Left renal pelvis (tissue), 4 donors: ENCODE data around the gene TM7SF2. TPM values are rescaled to one million over a fixed set of nuclear protein-coding genes. Genes with fewer than 3 reads are reported as not detected.

Experiments
- DNase-seq, 4 donors: peaks; one replicate each; pipeline ENCODE4 v3.0.0-alpha.2; 2013; ENCODE audit warnings: low read depth in 4 of 4, low spot score in 3 of 4
- polyA plus RNA-seq, 4 donors: library from polyadenylated mRNA; unstranded; fragments of 120-200 nt; gene quantifications; one replicate each; pipeline ENCODE4 v1.2.1, GENCODE V29; 2013; ENCODE audit not compliant: insufficient read length in 4 of 4

The TM7SF2 gene
- polyA plus RNA-seq, 4 donors = 17.7 to 97.1 (median 70.3) TPM

DNA sequence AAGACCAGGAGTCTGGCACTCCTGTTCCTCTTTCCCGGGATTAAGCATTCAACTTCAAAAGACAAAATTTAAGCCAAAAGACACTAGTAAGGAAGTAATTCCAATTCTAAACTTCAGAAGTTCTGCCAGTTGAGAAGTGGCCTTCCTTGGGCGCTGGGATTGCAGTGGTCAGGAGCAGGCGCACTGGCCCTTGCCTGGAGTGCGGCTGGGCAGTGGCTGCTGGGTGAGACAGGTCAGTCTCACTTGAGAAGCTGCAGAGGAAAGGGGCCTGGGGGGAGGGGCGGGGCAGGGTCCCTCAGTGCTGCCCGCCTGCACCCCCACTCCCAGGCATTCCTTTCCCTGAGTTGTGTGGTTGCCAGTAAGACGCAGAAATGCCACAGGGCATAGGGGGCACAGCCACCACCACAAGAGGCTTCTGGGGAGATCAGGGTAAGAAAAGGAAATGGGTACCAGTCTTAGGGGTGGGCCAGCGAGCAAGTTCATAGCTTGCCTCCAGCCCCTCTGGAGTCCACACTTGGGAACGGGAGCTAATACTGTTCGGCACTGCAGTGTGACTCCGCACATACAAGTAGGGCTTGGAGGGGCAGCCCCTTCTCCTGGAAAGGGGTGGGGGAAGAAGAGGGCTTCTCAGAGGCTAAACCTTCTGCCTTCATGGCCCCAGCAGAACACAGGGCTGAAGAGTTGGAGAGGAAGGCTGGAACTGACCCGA lies 16.0 kb downstream of the TM7SF2 start:
- DNase-seq = no peak

DNA sequence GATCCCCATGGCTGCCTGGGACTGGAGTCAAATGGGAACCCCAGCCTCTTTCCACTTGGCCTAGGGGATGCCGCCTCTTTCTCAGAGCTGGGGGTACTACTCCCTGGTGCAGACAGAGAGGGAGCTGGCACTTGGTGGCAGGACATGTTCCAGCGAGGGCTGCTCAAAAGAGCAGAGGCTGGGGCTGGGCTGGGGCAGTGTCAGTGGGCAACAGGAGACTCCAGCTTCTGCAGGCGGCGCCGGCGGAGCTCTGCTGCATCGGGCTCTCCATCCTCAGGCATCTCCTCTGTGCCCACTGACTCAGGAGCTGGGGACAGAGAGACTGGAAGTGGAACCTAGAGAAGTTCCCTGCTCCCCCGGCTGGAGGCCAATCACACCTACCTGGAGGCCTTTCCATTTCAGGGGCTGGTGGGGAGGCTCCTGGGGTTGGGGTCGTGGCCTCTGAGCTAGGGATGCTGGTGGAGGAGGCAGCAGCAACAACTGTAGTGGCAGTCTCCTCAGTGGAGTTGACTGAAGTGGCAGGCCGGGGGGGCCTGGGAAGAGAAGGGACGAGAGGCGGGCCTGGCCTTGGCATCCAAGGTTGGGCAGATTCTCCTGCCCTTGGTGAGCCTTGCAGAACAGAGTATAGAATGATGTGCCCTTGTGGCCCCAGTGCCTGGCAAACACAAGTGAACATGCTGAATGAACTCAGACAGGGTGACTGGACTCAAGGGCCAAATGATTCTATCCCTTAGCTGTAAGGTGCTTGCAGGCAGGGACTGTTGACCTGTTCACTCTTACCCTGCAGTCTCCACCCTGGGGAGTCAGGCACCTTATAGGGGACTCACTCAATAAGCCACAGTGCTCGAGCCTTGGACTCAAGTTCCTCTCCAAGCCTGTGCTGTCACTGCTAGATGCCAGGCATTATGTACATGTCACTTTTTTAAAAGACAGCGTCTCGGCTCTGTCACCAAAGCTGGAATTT lies 16.8 kb downstream of the TM7SF2 start:
- no peak for DNase-seq

DNA sequence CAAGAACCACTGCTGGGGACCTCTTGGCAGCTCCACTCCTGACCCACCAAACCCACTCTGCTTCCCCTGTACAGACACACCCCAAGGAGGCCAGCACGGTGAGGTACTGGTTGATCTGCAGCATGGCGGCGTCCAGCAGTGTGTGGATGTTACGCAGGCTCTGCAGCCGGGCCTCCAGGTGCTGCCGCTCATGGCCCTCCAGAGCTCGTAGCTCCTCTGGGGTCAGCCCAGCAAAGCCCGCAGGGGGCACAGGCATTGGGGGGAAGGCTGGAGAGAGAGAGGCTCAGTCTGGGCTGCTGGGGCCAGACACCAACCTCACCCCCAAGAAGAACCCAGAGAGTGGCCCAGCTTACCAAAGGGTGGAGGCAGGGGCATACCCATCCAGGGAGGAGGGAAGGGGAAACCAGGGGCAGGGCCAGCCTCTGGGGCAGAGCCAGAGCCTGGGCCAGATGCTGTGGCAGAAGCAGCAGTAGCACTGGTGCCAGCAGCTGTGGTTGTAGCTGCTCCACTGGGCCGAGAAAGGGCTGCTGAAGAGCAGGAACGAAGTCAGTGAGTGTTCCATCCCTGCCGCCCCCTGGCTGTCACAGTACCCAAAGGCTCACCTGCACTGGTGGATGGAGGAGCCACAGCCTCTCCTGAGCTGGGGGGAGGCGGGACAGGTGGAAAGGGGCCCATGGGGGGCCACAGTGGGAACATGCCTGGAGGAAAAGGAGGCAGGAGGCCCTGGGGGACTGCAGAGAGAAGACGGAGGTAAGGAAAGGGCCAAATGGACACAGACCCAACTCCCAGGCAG lies 18.2 kb downstream of the TM7SF2 start:
- DNase-seq = no peak

DNA sequence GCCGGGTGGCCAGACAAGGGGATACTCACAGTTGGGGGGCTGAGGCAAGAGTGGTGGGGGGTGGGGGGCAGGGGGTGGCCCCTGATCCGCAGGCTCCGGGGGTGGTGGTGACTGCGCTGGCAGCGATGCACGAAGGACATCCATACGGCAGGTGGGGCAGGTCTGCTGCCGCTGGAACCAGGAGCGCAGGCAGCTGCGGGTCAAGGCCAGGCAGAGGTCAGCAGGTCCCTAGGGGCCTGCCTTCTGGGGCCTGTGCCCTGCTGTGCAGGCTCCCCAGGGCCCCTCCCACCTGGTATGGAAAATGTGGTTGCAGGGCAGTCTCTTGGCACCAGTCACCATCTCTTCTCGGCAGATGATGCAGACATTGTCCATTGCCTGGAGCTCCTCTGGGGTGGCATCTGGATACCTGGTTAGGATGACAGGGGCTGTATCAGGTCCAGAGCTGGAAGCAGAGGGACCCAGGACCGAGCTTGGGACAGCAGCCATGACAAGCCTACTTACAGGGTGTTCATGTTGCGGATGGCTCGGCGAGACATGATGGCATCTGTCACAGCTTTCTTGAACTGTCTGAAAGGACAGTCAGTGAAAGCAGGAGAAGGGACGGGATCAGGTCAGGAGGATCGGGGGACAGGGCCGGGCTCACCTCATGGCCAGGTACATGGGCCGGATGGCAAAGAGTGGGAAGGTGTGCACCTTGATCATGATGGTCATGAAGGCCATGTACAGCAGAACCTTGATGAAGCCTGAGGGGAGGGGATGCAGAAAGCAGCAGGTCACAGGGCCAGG lies 19.2 kb downstream of the TM7SF2 start:
- DNase-seq = no peak

DNA sequence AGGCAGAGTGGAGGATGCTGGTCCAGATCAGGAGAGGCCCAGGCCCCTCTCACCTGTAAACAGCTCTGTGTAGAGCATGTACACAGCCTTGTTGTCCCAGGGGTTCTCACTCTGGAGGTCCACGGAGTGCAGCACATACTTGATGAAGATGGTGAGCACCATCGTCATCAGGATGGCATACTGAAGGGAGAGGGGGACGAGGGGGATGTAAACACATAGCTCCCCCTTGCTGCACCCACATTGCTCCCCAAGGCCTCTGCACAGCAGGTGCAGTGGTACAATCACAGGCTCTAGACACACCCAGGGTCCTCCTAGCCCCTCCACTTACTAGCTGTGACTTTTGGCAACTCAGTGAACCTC lies 19.7 kb downstream of the TM7SF2 start:
- no peak for DNase-seq

DNA sequence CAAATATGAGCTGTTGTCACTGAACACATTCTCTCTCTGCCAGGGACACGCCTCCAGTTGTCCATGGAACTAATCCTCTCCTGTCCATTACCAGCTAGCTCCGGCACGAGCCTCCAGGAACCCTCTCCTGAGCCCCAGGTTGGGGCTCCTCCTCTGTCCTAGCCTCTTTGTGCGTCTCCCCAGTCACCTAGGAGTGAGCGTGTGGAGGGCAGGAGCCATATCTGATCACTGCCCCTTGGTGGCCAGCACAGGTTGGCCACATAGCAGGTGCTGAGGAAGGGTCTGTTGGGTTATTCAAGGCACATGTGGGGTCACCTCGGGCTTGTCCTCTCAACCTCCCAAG lies 20.2 kb downstream of the TM7SF2 start:
- DNase-seq = no peak

DNA sequence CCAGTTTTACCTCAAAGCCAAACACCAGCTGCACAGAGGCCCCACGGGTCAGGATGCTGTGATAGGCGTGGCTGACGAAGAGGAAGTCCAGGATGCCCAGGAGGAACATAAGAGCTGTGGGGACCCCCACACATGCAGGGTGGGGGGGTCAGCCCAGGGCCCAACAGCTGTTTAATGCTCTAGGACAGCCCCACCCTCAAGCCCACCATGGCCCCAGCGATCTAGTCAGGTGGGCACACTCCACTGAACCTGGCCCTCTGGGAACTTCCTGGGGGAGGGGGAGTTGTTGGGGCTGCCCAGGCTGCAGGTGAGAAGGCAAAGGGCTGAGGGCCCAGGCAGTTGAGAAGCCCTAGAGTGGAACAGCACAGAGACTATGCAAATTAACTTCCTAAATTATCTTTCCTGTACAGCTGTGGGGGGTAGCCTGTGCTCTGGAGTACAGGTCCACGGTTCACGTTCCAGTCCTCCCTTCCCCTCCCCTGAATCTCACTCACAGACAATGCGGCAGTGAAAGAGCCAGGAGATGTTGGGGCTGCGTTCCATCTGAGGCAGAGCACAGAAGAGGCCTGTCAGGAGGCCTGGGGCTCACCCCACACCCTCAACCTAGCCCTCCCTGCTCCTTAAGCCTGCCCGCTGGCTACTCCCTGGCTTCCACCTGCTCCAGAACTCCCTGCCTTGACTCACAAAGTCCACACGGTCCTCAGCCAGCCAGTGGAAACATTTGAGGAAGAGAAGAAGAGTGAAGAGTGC lies 20.7 kb downstream of the TM7SF2 start:
- DNase-seq = no peak

DNA sequence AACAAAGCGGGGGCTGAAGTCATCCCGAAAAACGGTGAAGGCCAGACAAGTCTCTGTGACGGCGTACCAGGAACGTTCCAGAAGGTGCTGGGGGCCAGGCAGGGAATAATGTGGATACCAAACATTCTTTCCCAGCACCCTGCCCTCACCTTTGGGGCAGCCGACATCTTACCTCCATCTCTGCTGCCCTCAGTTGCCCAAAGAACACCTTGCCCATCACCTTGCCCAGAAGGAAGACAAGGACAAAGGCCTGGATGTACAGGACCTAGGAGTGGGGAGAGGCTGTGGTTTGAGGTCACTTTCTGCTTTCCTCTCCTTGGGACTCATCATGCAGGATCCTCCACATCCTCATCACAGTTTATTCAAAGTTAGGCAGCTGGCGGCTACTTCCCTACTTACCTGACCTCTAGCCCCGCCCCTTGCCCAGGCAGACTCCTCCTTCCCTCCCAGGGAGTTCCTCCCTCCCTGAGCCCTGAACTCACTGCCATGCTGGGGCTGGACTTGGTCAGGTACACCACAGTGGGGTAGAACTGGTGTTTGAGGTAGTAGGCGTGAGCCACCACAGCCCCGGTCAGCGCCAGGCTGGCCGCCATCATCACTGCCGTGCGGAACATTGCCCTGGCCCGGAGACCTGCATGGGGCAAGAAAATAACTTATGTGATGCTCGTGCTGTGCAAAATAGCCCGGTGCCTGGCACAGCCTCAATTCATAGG lies 21.5 kb downstream of the TM7SF2 start:
- no peak for DNase-seq

DNA sequence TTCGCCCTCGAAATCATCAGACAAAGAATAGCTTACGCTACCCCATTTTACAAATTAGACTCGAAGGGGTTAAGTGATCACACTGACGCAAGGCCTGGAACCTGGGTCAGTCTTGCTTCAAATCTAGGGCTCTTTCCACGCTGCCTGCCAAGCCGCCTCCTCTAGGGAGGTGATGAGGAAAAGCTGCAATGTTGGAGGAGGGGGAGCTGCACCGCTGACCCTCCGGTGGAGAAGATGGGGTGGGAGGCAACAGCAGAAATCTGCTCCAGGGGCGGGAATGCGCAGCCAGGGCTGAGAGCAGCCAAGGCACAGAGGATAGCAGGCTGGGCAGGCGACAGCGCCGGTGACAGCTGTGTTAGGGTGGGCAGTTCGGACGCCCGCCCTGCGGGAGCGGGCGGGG lies 22.1 kb downstream of the TM7SF2 start:
- no peak for DNase-seq

DNA sequence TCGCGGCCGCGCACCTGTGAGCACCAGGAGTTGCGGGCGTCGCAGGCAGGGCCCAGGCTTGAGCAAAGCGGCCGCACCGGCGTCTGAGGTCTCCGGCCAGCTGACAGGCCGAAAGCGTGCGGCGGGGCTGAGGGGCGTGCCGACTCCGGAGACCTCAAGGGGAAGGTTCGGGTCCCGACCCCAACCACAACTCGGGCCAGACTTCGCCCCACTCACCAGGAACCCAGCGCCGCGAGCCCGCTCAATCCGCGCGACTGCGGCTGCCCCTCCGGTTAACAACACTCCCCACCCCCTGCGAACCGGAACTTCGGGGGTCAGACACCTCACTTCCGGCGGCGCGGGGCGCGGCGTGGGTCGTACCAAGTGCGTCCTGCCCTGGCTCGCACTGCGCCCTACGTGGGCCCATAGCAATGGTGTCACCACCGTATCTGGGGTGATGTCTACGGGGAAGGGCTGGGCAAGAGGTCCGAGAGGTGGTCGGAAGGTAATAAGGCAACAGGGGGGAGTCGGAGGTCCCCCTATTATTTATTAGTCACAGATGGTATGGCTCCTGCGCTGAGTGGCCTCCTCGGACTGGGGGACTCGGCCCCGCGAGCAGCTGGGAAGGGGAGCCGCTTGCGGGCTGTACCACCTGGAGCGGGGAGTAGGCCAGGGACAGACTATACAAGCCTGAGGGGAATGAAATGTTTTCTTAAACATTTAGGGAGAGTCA lies 22.7 kb downstream of the TM7SF2 start, which contains the start of gene SYVN1:
TSS of gene SYVN1 (minus strand) at position 280 of the 712 bp plus-strand sequence. CDS start 918 bp downstream, outside the sequence.
- peak in 2 of 4 donors; percentile 81 to 91 for DNase-seq

DNA sequence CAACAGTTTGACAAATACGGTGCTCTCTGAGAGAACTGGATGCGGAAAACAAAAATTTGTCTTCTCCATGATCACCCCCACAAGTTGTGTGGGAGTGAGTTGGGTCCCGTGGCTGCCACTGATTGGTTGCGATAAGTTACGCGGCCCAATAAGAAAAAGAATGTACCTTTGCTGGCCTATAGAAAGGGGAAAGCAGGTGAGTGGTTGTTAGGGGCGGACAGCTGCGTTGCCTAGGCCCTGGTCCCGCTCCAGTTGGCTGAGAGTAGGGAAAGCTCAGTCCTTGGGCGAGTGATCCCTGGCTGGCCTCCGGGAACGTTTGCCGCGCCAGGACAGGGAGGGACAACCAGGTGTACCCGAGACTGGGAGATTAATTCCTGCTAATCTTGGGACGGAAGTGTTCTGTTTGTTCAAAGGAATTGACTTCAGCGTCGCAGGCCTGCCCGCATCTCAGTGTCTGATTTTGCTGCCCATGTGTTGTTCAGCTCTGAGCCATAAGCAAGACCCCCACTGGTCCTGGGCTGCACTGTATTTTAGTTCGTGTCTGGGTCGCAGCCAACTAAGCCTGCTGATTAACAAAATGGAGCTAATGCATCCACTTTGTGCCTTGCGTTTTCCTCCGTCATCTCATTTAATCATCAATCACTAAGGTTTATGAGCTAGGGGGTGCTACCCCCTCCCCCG lies 23.4 kb downstream of the TM7SF2 start:
- peak in 3 of 4 donors; percentile 89 to 92 (median 91) for DNase-seq

DNA sequence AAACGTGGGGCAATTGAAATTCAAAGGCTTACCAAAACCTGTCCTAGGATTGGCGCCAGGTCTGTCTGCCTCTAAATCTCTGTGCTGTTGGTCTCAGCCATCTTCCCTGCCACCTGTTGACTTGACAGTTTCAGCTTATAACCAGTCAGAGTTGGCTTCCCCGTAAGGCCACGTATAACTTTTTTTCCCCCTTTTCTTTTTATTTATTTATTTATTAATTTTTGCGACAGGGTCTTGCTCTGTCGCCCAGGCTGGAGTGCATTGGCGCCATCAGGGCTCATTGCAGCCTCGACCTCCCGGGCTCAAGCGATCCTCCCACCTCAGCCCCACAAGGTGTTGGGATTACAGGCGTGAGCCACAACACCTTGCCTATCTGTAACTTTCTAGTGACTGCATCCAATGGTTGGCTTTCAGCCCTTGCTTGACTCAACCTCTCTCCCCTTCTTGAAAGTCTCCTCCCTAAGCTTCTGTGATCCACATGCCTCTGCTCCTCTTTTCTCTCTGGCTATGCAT lies 24.0 kb downstream of the TM7SF2 start:
- DNase-seq = no peak

DNA sequence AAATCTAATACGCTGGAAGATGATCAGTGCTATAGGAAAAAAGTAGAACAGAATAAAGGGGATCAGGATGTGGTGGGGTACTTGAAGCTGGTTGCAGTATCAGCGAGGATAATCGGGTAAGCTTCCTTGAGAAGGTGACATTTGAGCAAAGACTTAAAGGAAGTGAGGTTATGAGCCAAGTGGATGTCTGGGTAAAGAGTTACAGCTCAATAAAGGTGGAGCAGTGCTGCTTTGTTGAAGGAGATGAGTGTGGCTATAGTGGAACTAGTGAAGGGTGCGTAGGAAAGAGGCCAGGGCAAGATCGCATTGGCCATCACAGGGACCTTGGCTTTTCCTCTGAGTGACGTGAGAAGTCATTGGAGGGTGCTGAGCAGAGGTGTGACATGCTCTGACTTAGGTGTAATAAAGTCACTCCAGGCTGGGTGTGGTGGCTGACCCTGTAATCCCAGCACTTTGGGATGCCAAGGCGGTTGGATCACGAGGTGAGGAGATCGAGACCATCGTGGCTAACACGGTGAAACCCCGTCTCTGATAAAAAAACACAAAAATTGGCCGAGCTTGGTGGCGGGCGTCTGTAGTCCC lies 24.9 kb downstream of the TM7SF2 start:
- DNase-seq = no peak

DNA sequence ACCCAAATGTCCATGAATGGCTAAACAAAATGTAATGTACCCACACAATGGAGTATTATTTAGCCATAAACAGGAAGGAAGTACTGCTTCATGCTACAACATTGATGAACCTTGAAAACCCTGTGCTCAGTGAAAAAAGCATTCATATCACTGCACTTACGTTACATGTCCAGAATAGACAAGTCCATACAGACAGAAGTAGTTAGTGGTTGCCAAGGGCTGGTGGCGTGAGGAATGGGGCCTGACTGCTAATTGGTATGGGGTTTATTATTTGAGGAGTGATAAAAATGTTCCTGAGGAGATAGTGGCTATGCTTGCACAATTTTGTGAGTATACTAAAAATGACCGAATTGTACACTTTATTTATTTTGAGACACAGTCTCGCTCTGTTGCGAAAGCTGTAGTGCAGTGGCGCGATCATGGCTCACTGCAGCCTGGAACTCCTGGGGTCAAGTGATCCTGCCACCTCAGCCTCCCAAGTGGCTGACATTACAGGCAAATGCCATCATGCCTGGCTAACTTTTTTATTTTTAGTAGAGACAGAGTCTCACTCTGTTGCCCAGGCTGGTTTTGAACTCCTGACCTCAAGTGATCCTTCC lies 30.3 kb downstream of the TM7SF2 start:
- no peak for DNase-seq

DNA sequence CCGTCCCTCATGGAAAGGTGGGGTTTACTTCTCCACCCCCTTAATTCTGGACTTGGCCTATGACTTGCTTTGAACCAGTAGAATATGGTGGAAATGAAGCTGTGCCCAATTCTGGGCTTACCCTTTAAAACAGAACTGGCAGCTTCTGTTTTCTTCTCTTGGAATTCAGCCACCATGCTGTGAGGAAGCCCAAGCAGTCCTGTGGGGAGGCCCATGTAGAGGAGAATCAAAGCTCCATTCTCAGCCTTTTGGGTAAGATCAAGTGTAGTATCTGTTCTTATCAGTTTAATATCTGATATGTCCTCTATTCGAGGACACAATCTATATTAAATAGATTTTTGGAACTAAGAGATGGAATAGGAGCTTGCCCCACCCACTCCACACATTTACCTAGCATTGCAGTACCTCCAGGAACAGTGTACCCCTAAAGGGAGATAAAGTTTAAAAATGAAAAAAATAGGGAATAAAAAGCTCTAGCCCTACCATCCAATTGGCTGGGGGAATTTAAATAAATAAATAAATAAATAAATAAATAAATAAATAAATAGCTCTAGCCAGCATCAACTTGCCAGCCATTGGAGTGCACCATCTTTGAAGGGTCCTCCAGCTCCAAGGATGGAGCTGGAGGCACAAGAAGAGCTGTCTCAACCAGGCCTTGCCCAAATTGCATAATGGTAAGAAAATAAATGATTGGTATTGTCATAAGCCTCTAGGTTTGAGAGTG lies 35.8 kb downstream of the TM7SF2 start:
- no peak for DNase-seq

DNA sequence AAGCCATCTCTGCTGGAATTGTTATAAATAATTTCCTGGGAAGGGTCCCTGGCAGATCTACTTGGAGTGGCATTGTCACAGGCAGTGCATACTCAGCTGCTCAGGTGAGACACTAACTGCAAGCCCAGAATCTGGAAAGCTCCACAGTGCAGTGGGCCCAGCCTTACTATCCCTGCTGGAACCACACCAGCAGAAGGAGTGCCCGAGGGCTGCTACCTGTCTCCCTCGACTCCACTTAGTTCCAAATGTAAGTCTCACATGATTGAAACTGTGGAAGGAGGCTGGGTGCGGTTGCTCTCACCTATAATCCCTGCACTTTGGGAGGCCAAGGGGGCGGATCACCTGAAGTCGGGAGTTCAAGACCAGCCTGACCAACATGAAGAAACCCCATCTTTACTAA lies 37.0 kb downstream of the TM7SF2 start:
- DNase-seq = no peak
